CD4-positive, alpha-beta T cell treated with Interleukin-12 subunit alpha and Interleukin-12 subunit beta, for 1 hour (primary cell): ENCODE results near the gene DNAAF3.
"Not testable (repeated sequence)": the region's sequence is repeated elsewhere in the genome, so short reads cannot be mapped to it uniquely, and the experiment has no call there.

Experiments used
- DNase-seq: peaks from one replicate; pipeline ENCODE4 v3.0.0-alpha.2; 2020

Gene DNAAF3

GRCh38 chr19:55175117-55175867 lies 8.9 kb upstream of the DNAAF3 start:
- DNase-seq: no peak

GRCh38 chr19:55174425-55175116 lies 8.2 kb upstream of the DNAAF3 start:
- no peak for DNase-seq

GRCh38 chr19:55173714-55174409 lies 7.4 kb upstream of the DNAAF3 start:
- DNase-seq: peak; percentile 43

DNA sequence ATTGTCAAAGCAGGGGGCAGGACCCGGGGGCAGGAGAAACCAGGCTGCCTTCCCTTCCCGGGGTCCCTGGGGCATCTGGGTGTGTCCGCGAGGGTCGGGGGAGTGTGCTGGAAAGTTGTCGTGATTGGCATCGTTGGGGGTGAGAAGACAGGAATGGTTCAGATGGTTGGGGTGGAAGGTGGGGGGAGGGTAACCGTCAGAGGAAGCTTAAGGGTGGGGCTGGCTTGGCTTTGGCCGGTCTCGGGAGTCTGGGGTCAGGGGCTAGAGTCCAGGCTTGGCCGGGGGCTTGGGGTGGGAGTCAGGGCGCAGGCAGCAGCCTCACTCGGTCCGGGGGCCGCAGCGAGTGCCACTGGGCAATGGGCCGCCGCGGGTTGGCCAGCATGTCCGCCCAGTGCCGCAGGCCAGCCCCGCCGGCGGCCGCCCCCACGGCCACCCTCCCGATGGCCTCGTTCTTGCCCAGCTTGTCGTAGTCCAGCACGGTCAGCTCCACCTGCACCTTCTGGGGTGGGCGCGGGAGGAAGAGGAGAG lies 6.8 kb upstream of the DNAAF3 start:
- DNase-seq: no peak

GRCh38 chr19:55172741-55173140 lies 6.3 kb upstream of the DNAAF3 start:
- no peak for DNase-seq

GRCh38 chr19:55172318-55172717 lies 5.9 kb upstream of the DNAAF3 start:
- not testable (repeated sequence) for DNase-seq

DNA sequence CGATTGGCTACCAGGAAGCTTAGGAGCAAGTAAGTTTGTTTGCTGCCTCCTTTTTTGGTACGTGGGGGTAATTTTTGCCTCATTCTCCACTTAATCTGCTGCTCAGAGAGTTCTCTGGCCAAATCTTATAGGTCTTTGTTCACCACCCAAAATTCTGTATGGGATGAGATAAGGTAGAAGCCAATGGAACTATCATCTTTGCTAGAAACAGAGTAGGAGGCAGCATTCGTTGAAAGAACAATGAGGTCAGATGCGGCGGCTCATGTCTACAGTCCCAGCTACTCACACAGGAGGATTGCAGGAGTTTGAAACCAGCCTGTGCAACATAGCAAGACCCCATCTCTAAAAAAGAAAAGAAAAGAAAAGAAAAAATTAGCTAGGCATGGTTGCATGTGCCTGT lies 5.0 kb upstream of the DNAAF3 start:
- no peak for DNase-seq

GRCh38 chr19:55169136-55169535 lies 2.7 kb upstream of the DNAAF3 start:
- no peak for DNase-seq

- peak; percentile 62 for DNase-seq
Measured at GRCh38 chr19:55165952-55166529, 372 bp downstream of the DNAAF3 start.

DNA sequence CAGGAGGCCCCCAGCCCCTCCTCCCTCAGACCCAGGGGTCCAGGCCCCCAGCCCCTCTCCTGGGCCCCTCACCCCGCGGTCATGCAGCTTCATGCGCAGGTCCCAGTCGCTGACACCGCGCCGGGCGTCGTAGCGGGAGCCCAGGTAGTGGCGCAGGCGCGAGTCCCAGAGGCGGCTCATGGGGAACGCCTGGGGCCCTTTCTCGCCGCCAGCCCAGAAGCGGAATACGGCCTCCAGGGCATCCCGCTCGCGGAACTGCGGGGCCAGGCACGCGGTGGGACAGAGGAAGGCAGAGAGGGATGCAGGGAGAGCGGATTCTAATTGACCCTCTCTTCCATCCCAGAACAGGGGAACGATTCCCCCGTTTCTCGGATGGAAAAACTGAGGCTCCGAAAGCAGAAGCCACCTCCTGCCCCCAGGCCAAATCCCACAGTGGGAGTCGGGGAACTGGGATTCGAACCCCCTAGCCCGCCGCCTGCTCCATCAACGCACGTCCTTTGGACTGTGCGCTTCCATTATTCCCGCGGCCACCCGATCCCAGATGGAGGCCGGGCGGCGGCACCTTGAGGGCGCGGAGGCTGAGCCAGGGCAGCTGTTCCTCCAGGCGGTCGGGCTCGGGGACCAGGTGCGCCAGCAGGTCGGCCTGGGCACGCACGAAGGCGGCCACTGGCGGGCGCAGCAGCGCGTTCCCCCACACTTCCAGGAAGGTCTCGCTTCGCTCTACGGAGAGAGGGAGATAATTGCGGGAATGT lies 4.7 kb downstream of the DNAAF3 start:
- no peak for DNase-seq

GRCh38 chr19:55160986-55161365 lies 5.4 kb downstream of the DNAAF3 start:
- DNase-seq: no peak

GRCh38 chr19:55160128-55160985 lies 6.1 kb downstream of the DNAAF3 start:
- DNase-seq: peak; percentile 87

- DNase-seq: no peak
Measured at GRCh38 chr19:55158848-55159749, 7.3 kb downstream of the DNAAF3 start.

- DNase-seq: no peak
Measured at GRCh38 chr19:55158423-55158822, 8.0 kb downstream of the DNAAF3 start.

DNA sequence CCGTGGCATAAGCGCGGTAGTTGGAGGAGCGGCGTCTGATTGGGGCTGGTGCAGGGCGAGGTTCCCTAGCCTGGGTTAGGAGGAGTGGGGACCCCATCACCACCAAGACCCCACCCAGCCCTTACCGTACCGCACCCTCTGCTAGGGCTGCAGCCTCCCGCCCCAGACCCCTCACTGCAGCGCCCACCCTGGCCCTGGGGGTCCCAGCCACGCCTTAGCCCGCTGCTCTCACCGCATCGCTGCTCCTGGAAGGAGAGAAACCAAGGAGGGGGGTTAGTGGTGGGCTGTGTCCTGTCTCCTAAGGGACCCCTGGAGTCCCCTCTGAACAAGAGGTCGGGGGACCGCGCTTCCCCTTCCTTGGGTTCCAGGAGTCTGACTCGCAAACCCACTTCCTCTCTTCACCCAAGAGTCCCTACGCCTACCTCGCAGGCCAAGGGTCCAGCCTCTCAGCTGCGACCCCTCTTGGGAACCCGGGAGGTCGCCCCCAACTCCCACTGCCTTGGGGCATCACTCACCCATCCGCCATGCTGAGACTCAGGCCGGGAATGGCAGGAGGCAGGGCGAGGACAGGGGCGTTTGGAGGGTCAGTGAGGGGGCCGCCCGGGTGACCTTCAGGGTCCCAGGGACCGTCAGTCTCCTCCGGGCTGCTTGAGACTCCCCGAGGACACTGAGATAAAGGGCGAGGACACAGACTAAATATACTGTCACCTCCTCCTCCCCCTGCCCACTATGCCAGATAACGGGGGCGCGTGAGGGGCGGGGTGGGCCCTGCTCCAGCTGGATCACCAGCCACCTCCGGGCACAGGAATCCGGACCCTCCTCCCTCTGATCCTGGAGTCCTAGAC lies 9.1 kb downstream of the DNAAF3 start, which contains the start of gene TNNI3:
Gene TNNI3, minus strand, starts transcription at position 669 of the 845 bp plus-strand sequence. Its CDS starts 143 bp downstream, at position 526.
- DNase-seq: no peak

- DNase-seq: peak; percentile 30
Measured at GRCh38 chr19:55156202-55157063, 10.0 kb downstream of the DNAAF3 start.

DNA sequence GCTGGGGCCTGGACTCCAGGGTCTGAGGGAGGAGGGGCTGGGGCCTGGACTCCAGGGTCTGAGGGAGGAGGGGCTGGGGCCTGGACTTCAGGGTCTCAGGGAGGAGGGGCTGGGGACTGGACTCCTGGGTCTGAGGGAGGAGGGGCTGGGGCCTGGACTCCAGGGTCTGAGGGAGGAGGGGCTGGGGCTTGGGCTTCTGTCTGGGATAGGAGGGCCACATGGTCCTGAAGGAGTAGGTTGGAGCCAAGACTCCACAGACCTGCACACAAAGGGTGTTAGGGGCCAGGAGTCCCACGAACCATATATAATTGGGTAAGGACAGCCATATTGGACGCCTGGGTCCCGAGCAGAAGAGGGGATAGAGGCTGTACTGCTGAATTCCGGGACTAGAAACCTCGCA lies 10.6 kb downstream of the DNAAF3 start:
- DNase-seq: not testable (repeated sequence)

DNA sequence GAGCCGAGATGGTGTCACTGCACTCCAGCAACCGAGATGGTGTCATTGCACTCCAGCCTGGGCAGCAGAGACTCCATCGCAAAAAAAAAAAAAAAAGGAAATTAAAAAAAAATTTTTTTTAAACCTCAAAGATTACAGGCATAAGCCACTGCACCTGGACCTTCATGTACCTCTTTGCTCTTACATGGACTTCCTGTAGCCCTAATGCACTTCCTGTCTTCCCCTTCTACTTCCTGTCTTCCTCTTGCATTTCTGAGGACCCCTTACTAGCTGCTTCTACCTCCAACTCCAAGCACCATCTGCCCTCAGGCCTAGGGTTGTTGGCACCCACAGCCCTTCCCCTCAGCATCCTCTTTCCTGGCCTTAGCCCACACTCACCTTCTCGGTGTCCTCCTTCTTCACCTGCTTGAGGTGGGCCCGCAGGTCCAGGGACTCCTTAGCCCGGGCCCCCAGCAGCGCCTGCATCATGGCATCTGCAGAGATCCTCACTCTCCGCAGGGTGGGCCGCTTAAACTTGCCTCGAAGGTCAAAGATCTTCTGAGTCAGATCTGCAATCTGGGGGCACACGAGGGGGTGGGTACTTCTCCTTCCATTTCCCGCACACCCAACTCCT lies 12.7 kb downstream of the DNAAF3 start:
- no peak for DNase-seq
